Stimulated activated CD4-positive, alpha-beta T cell treated with anti-CD3 and anti-CD28 coated beads, Interleukin-12 subunit alpha, Interleukin-12 subunit beta, amount 100 ng/mL, for 24 hours (primary cell): ENCODE data around the gene EXD3.
"Not testable (repeated sequence)": the region's sequence is repeated elsewhere in the genome, so short reads cannot be mapped to it uniquely, and the experiment has no call there.

ENCODE experiments used
- DNase-seq, 2 experiments: peaks; one replicate each; pipeline ENCODE4 v3.0.0-alpha.2; 2020; ENCODE audit warnings: low read depth in 2 of 2

Gene EXD3

DNA sequence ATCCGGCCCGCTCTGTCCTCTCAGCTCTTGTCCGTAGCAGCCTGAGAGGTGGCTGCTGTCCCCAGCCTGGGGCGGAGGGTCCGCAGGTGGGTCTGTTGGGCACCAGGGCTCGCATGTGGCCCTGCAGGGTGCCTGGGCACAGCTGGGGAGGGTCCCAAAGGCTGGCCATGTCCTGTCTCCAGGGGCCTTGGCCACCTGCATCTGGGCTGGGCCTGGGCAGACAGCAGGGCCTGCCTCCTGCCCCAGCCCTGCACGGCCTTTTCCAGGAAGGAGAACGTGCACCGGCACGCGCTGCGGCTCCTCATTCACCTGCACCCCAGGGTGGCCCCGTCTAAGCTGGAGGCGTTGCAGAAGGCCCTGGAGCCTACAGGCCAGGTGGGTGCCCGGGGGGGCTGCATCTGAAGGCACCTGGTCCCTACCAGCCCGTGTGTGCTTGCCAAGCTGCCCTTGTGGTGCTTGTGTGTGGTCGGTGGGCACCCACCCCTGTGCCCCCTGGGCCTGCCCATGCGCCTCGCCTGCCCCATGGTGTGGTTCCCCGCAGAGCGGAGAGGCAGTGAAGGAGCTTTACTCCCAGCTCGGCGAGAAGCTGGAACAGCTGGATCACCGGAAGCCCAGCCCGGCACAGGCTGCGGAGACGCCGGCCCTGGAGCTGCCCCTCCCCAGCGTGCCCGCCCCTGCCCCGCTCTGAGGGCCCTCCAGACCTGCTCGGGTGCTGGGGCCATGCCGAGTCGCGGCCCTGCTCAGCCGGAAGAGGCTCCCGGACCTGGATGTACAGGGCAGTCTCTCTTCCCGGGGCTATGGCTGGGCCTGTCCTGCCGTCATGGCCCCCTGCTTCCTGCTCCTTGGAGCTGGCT is 150.5 kb downstream of the EXD3 start:
- DNase-seq = no peak

DNA sequence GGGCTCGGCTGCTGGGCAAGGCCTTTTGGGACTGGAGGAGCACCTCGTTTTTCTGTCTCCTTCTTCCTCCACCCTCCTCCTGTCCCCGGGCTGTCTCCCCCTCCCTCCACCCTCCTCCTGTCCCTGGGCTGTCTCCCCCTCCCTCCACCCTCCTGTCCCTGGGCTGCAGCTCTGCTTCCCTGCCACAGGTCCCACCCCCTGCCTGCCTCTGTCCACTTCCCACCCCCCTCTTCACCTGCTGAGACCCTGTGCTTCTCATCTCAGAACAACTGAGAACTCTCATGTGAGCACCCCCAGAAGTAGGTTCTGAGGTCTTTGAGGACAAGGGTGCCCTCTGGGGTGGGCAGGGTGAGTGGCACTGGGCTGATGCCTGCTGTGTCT is 151.3 kb downstream of the EXD3 start:
- no peak for DNase-seq

DNA sequence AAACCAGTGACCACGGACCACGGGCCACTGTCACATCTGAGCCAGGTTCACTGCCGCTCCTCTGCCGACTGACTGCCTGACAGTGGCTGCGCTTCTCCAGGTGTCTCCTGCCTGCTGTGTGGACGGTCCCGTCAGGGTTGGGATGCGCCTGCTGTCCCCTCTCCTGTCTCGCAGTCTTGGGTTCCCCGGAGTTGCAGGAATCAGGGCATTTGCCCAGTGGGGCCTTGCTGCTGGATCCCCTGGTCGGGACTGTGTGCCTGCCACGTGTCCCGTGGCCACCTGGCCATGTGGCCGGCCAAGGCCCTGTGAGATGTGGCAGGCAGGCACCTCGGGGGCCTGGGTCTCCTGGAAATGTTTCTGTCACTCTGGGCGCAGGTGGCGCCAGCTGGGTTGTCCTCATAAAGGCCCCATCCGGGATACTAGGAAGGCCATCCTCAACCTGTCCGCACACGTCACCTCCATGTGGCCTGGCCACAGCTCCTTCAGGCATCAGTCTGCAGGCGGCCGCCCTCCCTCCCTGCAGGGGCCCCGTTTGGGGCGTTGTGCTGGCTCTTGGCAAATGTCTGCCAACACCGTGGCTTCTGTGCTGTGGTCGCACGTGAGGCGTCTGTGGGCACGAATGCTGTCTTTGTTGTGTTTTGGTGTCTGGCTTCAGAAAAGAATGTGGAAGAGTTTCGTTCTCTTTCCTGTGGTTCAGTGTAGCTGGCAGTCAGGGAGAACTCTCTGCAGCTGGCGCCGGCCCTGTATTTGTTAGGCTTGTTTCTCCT is 151.8 kb downstream of the EXD3 start:
- DNase-seq = no peak

DNA sequence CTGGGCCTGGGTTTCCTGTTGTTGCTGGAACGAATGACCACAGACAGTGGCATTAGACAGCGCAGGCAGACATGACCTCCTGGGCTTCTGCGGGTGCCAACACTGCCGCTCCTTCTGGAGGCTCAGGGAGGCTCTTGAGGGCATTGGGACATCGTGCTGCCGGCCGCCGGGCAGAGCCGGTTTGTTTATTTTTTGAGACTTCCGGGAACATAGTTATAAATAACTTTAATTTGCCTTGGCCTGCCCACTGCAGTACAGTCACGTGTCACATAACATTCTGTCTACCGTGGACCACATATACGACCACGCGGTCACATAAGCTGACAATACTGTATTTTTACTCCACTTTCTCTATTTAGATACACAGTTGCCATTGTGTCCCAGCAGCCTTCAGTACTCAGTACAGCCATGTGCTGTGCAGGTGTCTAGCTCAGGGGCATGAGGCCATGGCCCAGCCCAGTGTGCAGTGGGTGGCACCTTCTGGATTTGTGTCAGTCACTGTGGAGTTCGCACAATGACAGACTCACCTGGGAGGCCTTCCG is 153.7 kb downstream of the EXD3 start:
- no peak for DNase-seq

DNA sequence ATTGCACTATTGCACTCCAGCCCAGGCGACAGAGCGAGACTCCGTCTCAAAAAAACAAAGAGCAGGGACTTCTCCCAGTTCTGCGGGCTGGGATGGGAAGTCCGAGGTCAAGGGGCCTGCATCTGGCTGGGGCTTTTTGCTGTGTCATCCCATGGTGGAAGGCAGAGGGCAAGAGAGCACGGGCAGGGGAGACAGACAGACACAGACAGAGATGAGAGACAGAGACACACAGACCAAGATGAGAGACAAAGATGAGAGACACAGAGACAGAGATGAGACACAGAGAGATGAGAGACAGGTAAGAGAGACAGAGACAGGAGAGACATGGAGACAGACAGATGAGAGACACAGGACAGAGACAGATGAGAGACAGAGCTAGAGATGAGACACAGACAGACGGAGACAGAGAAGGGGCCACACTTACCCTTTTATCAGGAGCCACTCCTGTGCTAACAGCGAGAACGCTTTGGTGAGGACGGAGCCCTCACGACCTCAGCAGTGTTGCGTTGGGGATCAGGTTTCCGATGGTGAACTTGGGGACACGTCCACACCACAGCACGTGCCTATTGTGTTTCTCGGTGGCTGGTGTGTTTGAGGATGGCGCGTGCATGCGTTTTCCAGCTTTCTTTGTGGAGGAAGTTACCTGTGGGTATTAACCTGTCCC is 154.3 kb downstream of the EXD3 start:
- no peak for DNase-seq

DNA sequence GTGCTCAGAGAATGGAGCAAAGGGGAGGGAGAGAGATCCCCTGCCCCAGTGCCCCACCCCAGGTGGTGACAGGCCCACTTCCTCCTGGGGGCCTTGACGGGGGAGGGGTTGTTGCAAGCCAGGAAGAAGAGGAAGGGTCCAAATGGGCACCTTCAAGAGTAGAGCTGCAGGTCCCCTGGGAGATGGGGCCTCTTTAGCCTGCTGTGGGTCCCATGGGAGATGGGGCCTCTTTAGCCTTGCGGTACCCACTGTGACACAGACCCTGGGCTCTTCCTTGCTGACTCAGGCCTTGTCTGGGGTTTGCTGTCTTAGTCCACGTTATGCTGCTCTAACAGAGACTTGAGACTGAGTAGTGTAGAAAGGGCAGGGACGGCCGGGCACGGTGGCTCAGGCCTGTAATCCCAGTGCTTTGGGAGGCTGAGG is 155.0 kb downstream of the EXD3 start:
- DNase-seq = no peak

DNA sequence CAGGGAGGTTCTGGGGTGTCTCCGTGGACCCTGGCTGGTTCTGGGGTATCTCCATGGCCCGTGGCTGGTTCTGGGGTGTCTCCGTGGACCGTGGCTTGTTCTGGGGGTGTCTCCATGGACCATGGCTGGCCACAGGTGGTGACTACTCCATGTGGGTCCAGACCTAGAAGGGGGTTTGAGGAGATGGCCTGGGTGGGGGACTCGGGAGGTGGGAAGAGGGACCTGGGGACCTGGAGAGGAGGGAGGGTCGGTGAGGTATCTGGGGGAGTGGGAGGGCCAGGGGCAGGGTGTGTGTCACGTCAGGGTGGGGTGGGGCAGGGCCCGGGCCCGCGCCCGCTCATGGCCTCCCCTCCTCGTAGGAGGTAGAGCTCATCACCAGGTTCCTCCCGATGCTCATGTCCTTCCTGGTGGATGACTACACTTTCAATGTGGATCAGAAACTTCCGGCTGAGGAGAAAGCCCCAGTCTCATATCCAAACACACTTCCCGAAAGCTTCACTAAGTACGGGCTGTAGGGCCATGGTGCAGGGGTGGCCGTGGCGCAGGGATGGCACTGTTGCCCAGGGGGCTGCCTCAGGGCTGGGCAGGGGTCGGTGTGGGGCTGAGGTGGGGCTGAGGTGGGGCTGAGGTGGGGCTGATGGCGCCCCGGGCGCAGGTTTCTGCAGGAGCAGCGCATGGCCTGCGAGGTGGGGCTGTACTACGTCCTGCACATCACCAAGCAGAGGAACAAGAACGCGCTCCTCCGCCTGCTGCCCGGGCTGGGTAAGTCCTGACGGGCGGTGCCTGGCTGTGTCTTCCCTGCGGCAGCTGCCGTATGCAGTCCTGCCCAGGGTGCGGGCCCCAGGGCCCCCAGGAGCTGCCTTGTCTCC is 156.1 kb downstream of the EXD3 start:
- no peak for DNase-seq

DNA sequence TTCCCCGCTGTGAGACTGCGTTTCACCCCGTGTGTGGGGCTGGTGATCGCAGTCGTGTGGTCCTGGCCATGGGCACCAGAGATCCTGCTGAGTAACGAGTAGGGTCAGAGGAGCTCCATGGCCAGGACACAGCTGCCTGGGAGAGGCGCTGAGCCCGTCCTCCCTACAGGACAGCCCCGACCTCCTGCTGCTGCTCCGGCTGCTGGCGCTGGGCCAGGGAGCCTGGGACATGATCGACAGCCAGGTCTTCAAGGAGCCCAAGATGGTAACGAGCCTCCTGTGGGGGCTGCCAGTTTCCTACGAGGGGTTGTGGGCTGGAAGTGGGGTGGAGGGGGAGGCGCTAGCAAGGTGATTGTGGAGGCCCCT is 156.8 kb downstream of the EXD3 start:
- no peak for DNase-seq

DNA sequence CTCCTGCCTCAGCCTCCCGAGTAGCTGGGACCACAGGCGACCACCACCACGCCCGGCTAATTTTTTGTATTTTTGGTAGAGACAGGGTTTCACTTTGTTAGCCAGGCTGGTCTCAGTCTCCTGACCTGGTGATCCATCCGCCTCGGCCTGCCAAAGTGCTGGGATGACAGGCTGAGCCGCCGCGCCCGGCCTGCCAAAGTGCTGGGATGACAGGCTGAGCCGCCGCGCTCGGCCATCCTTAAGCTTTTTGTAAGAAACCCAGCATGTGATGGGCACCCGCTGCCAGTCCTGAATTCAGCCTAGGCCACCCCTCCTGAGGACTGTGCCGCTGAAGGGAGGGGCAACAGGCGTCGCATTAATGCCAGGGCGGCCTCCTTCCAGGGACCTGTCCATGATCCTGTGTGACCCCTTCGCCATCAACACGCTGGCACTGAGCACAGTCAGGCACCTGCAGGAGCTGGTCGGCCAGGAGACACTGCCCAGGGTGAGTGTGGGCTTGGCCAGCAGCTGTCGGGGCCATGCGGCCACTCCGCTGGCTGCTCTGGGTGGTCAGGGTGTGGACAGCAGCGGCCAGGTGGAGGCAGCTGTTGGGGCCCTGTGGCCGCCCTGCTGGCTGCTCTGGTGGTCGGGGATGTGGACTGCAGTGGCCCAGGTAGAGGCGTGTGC is 157.3 kb downstream of the EXD3 start:
- no peak for DNase-seq

DNA sequence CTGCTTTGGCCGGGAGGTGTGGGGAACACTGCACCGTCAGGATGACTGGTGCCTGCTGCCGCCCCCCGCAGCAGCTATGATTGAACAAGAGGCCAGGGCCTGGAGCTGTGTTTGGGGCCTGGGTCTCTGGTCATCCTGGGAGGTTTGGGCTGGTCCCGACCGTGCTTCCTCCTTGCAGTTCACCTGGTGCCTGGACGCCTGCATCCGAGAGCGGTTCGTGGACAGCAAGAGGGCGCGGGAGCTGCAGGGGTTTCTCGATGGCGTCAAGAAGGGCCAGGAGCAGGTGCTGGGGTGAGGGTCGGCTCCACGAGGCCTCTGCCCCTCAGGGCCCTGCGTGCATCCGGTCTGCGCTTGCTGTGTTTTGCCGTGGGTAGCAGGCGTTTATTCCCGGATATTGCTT is 158.9 kb downstream of the EXD3 start:
- DNase-seq = no peak

DNA sequence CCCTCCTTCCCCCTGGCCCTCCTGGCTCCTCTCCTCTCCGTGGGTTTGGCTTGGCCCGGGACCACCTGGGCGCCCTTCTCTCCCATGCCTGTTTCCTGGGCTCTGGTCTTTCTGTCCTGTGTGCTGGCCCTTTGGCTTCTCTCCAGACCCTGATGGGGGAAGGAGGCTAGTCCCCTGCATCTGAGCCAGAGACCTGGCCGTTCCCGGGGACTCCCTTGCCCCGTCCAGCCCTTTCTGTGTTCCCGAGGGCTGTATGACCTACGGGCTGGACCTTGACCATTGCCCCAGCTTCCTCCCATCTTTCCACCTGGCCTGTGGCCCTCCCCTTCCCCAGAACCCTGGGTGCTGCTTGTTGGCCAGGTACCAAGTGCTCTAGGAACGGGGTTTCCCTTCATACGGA is 159.5 kb downstream of the EXD3 start:
- DNase-seq = no peak

DNA sequence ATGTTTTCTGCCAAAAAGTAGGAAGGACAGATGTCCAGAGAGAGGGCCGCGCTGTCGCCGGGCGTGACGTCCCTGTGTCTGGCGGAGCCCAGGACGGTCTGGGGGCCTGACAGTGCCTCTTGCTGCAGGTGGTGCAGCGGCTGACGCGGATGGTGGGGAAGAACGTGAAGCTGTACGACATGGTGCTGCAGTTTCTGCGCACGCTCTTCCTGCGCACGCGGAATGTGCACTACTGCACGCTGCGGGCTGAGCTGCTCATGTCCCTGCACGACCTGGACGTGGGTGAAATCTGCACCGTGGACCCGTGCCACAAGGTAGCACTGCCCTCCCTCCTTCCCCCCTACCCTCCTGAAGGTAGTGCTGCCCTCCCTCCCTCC is 160.1 kb downstream of the EXD3 start:
- DNase-seq = no peak

DNA sequence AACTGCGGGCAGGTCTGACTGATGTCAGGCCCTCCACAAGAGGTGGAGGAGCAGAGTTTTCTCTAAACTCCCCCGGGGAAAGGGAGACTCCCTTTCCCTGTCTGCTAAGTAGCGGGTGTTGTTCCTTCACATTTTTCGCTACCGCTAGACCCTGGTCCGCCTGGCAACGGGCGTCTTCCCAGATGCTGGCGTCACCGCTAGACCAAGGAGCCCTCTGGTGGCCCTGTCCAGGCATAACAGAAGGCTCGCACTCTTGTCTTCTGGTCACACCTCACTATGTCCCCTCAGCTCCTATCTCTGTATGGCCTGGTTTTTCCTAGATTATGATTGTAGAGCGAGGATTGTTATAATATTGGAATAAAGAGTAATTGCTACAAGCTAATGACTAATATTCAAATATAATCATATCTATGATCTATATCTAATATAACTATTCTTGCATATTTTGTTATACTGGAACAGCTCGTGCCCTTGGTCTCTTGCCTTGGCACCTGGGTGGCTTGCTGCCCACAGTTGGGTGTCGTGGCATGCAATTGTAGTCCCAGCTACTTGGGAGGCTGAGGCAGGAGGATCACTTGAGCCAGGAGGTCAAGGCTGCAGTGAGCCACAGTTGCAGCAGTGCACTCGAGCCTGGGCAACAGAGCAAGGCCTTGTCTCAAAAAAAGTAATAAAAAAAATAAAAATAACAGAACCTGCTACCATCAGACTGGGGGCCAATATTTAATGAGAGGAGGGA is 160.6 kb downstream of the EXD3 start:
- not testable (repeated sequence) for DNase-seq
